Measurements from ENCODE around the gene CNN3.

The CNN3 gene

DNA sequence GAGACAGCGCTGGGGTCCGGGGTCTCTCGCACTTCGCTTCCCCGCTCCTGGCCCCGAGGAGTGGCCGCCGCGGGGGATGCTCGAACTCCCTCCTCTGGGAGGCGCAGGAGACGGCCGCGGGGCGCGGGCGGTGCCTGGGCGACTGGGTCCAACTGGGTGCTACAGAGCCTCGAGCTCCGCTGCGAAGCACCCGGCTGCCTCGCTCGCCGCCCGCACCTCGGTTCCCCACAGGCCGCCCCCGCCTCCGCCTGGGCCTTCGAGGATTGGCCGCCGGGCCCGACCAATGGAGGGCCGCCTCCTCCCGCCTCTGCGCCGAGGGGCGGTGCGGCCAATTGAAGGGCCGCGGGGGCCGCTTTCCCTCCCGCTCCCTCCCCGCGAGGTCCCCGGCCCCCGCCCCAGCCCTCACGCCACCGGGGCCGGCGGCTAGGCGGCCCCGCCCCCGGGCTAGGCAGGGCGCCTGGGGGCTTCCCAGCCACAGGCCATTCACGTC is at the start of gene CNN3:
Gene CNN3, minus strand, starts transcription at position 196 of the 490 bp plus-strand sequence. CDS start 216 bp downstream, outside the sequence.
- DNase-seq (ENCODE audit: low spot score) = peak; percentile 95

- peak; percentile 59 for DNase-seq (ENCODE audit: low spot score)
Measured at GRCh38 chr1:94974824-94975223, 47.9 kb upstream of the CNN3 start.

DNA sequence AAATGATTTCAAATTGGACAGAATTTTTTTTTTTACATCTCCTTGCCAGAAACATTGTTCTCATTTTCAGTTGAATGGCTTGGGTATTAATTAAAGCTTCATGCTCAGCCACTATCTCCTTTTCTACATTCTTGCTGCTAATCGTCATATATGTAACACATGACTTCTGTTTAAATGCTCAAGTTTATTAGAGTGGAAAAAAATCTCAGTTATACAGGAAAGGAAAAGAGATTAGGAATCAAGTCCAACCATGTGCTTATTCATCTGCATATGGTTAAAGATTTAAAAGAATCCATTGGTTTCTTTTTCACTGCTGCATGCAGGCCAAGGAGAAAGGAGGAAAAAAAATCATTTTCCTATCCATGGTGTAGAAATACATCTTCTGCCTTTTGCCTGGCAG is 47.3 kb upstream of the CNN3 start:
- no peak for DNase-seq (ENCODE audit: low spot score)

- DNase-seq (ENCODE audit: low spot score) = no peak
Measured at GRCh38 chr1:94973309-94973922, 46.5 kb upstream of the CNN3 start.

GRCh38 chr1:94971491-94971924 is 44.6 kb upstream of the CNN3 start:
- peak; percentile 42 for DNase-seq (ENCODE audit: low spot score)

DNA sequence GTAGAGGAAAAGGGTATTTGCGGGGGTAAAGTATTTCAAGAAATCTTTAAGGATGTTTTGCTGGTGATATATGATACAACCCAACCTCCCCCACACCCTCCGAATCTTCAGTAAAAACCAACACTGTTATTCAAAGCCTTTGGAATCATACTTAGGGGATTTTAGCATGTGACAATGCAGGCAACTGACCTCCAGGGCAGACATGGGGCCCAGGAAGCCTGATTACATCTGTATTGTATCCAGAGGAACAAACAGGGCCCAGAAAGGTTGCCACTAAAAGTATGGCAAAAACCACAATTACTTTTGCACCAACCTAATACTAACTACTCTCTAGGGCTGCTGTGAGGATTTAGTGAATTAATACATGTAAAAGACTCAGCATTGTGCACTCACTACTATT is 43.9 kb upstream of the CNN3 start:
- DNase-seq (ENCODE audit: low spot score) = no peak

DNA sequence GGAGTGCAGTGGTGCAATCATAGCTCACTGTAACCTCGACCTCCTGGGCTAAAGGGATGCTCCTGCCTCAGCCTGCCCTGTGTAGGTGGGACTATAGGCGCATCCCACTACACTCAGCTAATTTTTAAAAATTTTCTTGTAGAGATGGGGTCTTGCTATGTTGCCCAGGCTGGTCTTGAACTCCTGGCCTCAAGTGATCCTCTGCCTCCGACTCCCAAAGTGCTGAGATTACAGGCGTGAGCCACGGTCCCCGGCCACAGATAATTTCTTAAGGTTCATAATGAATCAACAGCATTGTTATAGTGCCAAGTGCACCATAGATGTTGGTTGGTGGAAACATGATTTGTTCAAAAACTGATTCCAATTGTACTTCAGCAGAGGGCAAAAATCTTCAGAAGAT is 42.2 kb upstream of the CNN3 start:
- DNase-seq (ENCODE audit: low spot score) = no peak

DNA sequence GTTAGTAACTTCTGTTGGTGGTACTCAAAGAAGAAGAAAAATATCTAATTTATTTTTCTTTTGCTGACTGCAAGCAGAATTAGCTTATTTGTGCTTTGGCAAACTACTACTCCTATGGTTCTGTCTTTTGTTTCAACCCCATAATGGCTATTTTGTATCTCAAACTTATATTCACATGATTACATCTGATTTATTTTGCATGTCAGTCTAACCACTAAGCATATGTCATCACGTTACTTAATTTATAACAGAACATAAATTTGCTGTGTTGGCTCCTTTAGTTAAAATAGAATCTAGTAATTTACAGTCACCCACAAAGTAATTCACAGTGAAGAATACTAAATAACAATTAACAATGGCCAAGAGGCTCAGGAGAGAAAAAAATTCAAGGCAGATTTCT is 39.1 kb upstream of the CNN3 start:
- no peak for DNase-seq (ENCODE audit: low spot score)

GRCh38 chr1:94963864-94964263 is 37.0 kb upstream of the CNN3 start:
- DNase-seq (ENCODE audit: low spot score) = no peak

- DNase-seq (ENCODE audit: low spot score) = no peak
Measured at GRCh38 chr1:94962409-94963265, 35.7 kb upstream of the CNN3 start.

DNA sequence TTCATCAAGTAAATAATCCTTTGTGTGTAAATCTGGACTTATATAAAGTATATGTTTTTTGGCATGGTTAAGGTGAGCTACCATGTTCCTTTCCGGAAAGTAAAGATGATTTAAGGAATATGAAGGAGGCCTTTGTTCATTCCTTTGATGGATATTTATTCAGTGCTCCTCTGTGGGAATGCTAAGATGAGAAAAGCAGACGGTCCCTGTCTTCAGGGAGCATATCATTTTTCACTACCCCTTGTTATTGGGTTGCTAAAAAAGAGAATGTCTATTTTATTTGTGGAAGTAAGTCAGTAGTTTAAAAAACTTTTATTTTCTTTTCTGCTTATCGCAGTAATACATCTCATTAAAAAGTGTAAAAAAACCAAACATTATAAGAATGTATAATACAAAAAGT is 35.1 kb upstream of the CNN3 start:
- DNase-seq (ENCODE audit: low spot score) = no peak

GRCh38 chr1:94961582-94961981 is 34.7 kb upstream of the CNN3 start:
- no peak for DNase-seq (ENCODE audit: low spot score)

GRCh38 chr1:94958081-94958480 is 31.2 kb upstream of the CNN3 start:
- no peak for DNase-seq (ENCODE audit: low spot score)

DNA sequence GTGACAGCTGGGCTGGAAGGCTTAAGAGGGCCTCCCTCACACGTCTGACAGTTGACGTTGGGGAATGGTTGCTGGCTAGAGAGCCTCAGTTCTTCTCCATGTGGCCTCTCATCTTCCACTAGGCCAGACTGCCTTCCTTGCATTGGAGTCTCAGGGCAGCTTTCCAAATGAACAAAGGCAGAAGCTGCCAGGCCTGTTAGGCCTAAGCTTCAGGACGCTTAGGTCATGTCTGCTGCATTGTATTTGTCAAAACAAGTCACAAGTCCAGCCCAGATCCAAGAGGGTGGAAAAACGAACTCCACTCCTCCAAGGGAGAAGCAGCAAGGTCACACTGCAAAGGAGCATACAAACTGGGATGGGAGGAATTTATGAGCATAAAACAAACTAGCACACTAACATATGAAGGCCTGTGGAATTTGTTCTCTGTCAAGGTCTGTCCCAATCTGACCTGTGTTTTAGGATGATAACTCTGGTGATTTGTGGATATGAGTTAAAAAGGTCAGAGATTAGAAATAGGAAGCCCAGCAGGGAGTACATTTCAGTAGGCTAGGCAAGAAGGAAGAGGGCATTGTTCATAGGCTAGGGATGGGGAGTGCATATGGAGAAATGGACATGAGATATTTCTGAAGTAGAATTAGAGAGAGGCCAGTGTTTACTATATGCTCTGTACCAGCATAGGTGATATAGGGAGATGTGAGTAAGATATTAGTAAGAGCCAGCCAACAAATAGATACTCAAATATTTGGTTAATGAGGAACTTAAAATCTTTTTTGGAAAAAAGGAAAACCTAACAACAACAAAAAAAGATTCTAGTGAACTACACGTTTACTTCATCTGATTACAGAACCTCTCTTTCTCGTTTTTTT is 29.1 kb upstream of the CNN3 start:
- DNase-seq (ENCODE audit: low spot score) = no peak

- DNase-seq (ENCODE audit: low spot score) = no peak
Measured at GRCh38 chr1:94954263-94955220, 27.6 kb upstream of the CNN3 start.

GRCh38 chr1:94953746-94954145 is 26.8 kb upstream of the CNN3 start:
- no peak for DNase-seq (ENCODE audit: low spot score)

DNA sequence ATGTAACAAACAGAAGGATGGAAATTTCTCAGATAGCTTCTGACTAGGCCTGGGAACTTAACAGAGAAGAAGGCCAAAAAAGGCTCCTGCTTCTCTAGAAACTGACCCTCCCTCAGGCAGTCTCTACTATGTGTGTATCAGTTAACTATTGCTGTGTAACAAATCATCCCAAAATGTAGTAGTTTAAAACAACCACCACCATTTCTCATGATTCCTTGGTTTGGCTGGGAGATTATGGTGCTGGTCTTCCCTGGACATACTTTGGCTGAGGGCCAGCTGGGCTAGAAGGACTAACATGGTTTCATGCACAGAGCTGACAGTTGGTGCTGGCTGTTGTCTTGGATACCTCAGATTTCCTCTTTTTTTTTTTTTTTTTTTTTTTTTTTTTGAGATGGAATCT is 26.2 kb upstream of the CNN3 start:
- no peak for DNase-seq (ENCODE audit: low spot score)

DNA sequence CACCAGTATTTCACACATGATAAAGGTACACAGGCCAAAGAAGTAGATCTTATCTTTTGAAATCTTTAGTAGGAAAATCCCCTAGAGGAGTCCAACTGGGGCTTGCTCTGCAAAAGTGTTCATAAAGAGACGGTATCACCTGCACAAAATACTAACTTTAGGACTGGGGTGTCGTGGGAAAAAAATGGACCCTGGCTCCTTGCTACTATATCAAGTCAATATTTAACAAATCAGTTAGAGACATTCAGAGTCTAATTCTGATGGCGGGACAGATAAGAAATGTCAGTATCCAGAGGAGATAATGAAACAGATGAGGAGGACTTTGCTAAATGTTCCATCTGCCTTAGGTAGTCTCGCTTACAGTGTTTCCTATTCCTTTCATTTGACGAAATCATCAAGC is 25.6 kb upstream of the CNN3 start:
- DNase-seq (ENCODE audit: low spot score) = no peak

- no peak for DNase-seq (ENCODE audit: low spot score)
Measured at GRCh38 chr1:94951509-94952208, 24.7 kb upstream of the CNN3 start.

GRCh38 chr1:94951046-94951445 is 24.1 kb upstream of the CNN3 start:
- no peak for DNase-seq (ENCODE audit: low spot score)

Data from AG08396 (cell line).